ENCODE results near the gene NT5M.

- TF ChIP-seq ZFX (IDR thresholded peaks at IDR 0.05) (no peak), ZNF274 (IDR thresholded peaks at IDR 0.05; ENCODE audit: low read depth, low read length) (no peak), CTCF (IDR thresholded peaks at IDR 0.05 in 2 of 3, conservative IDR thresholded peaks at IDR 0.05 in 1 of 3; ENCODE audit: borderline replicate concordance in 1 of 3, insufficient read depth in 1 of 3, low read depth in 2 of 3, low read length in 2 of 3) (no peak), POLR2A (IDR thresholded peaks at IDR 0.05; ENCODE audit: borderline replicate concordance, extremely low read depth, insufficient read depth, insufficient read length) (no peak), TCF7L2 (IDR thresholded peaks at IDR 0.05; ENCODE audit: borderline replicate concordance, extremely low read depth, insufficient read depth, insufficient read length) (no peak), EZH2 (IDR thresholded peaks at IDR 0.05) (no peak)
Measured at GRCh38 chr17:17367931-17368330, 64.8 kb downstream of the NT5M start.
